Astrocyte (in vitro differentiated cells and primary cell): ENCODE measurements around the gene STAB2. TPM values are rescaled to one million over a fixed set of nuclear protein-coding genes. Genes with fewer than 3 reads are reported as not detected.

Source experiments
- DNase-seq: peaks from one replicate; pipeline ENCODE4 v3.0.0-alpha.2; 2010; ENCODE audit warnings: low read depth
- FAIRE-seq: peaks from 2 replicates; lab custom pipeline; 2011; peaks lifted over from hg19 to GRCh38; lab: Jason Lieb, UNC
- H2AFZ ChIP-seq: 2 replicates; pipeline ENCODE4 v1.6.0; 2012; ENCODE audit warnings: low read depth, low read length, inconsistent platforms
- H3K27ac ChIP-seq: 2 replicates; pipeline ENCODE4 v1.5.1; 2011; ENCODE audit warnings: low read depth, low read length, inconsistent platforms
- H3K27me3 ChIP-seq: 2 replicates; pipeline ENCODE4 v1.6.0; 2011; ENCODE audit warnings: low read length, inconsistent platforms; ENCODE audit not compliant: insufficient read depth
- H3K36me3 ChIP-seq: 2 replicates; pipeline ENCODE4 v1.5.1; 2011; ENCODE audit warnings: low read length, inconsistent platforms; ENCODE audit not compliant: insufficient read depth
- H3K4me1 ChIP-seq: 2 replicates; pipeline ENCODE4 v1.5.1; 2011; ENCODE audit warnings: low read length, inconsistent platforms; ENCODE audit not compliant: insufficient read depth
- H3K4me2 ChIP-seq: 2 replicates; pipeline ENCODE4 v1.6.0; 2012; ENCODE audit warnings: low read length, inconsistent platforms
- H3K4me3 ChIP-seq: 2 replicates; pipeline ENCODE4 v1.5.1; 2011; ENCODE audit warnings: low read depth, mild to moderate bottlenecking, low read length, inconsistent platforms; ENCODE audit not compliant: insufficient read depth
- H3K79me2 ChIP-seq: 2 replicates; pipeline ENCODE4 v1.6.0; 2012; ENCODE audit warnings: mild to moderate bottlenecking, low read length, inconsistent platforms; ENCODE audit not compliant: insufficient read depth
- H3K9ac ChIP-seq: 2 replicates; pipeline ENCODE4 v1.6.0; 2012; ENCODE audit warnings: mild to moderate bottlenecking, low read length, inconsistent platforms
- H3K9me3 ChIP-seq: 2 replicates; pipeline ENCODE4 v1.5.1; 2012; ENCODE audit warnings: low read depth, mild to moderate bottlenecking, low read length, inconsistent platforms; ENCODE audit not compliant: insufficient read depth
- H4K20me1 ChIP-seq: 2 replicates; pipeline ENCODE4 v1.6.0; 2012; ENCODE audit warnings: low read length, inconsistent platforms; ENCODE audit not compliant: insufficient read depth
- H3K27ac Mint-ChIP-seq: one replicate; pipeline ENCODE4 v1.8.0; 2021; ENCODE audit warnings: mild to moderate bottlenecking, mixed read lengths; ENCODE audit not compliant: unreplicated experiment
- H3K27me3 Mint-ChIP-seq: one replicate; pipeline ENCODE4 v1.8.0; 2021; ENCODE audit warnings: low read depth, mixed read lengths; ENCODE audit not compliant: unreplicated experiment
- H3K36me3 Mint-ChIP-seq: one replicate; pipeline ENCODE4 v1.8.0; 2021; ENCODE audit warnings: low read depth, mixed read lengths; ENCODE audit not compliant: unreplicated experiment
- H3K4me1 Mint-ChIP-seq: one replicate; pipeline ENCODE4 v1.8.0; 2021; ENCODE audit warnings: low read depth, mixed read lengths; ENCODE audit not compliant: unreplicated experiment
- H3K4me3 Mint-ChIP-seq: one replicate; pipeline ENCODE4 v1.8.0; 2021; ENCODE audit warnings: mild to moderate bottlenecking, moderate library complexity, mixed read lengths; ENCODE audit not compliant: unreplicated experiment
- H3K9me3 Mint-ChIP-seq: one replicate; pipeline ENCODE4 v1.8.0; 2021; ENCODE audit warnings: mild to moderate bottlenecking, mixed read lengths; ENCODE audit not compliant: unreplicated experiment
- EZH2 ChIP-seq: IDR thresholded peaks from 2 replicates; pipeline ENCODE4 v1.6.1; 2012; ENCODE audit warnings: mild to moderate bottlenecking, low read length, inconsistent platforms; ENCODE audit not compliant: insufficient read depth
- total RNA-seq: library from RNA; stranded (reverse); gene quantifications from 2 replicates; pipeline ENCODE4 v1.2.1, GENCODE V29; 2021
- TF ChIP-seq, protein P1 (sequence below): IDR thresholded peaks from 2 replicates; pipeline ENCODE4 v1.5.1; 2011; ENCODE audit warnings: low read depth, mild to moderate bottlenecking, inconsistent platforms, low read length, moderate library complexity; ENCODE audit not compliant: insufficient read depth

Gene STAB2
- total RNA-seq, 1 donor from 2014 or later: not detected

- Histone ChIP-seq H2AFZ (no peak overlapping the region), H3K4me3 (no peak overlapping the region), H3K79me2 (no peaks in the 10 kb centered on the region), H3K9ac (no peak overlapping the region), H3K4me1 (no peaks in the 10 kb centered on the region), H3K27ac (no peak overlapping the region), H3K4me2 (no peak overlapping the region), H3K27me3 (no peaks in the 10 kb centered on the region), H3K36me3 (no peaks in the 10 kb centered on the region), H3K9me3 (no peaks in the 10 kb centered on the region), H4K20me1 (no peaks in the 10 kb centered on the region)
- Mint-ChIP-seq H3K9me3 (peaks cover 4% of the 10 kb centered on the region), H3K36me3 (no peaks in the 10 kb centered on the region), H3K27me3 (no peaks in the 10 kb centered on the region), H3K4me1 (peaks cover 23% of the 10 kb centered on the region), H3K27ac (no peak overlapping the region), H3K4me3 (no peak overlapping the region)
- DNase-seq (no peak), FAIRE-seq (no peak)
- TF ChIP-seq EZH2: no peak
- TF ChIP-seq, protein P1, sequence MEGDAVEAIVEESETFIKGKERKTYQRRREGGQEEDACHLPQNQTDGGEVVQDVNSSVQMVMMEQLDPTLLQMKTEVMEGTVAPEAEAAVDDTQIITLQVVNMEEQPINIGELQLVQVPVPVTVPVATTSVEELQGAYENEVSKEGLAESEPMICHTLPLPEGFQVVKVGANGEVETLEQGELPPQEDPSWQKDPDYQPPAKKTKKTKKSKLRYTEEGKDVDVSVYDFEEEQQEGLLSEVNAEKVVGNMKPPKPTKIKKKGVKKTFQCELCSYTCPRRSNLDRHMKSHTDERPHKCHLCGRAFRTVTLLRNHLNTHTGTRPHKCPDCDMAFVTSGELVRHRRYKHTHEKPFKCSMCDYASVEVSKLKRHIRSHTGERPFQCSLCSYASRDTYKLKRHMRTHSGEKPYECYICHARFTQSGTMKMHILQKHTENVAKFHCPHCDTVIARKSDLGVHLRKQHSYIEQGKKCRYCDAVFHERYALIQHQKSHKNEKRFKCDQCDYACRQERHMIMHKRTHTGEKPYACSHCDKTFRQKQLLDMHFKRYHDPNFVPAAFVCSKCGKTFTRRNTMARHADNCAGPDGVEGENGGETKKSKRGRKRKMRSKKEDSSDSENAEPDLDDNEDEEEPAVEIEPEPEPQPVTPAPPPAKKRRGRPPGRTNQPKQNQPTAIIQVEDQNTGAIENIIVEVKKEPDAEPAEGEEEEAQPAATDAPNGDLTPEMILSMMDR: no peak
These were observed 45.0 kb upstream of the STAB2 start for GRCh38 chr12:103542078-103542477.

DNA sequence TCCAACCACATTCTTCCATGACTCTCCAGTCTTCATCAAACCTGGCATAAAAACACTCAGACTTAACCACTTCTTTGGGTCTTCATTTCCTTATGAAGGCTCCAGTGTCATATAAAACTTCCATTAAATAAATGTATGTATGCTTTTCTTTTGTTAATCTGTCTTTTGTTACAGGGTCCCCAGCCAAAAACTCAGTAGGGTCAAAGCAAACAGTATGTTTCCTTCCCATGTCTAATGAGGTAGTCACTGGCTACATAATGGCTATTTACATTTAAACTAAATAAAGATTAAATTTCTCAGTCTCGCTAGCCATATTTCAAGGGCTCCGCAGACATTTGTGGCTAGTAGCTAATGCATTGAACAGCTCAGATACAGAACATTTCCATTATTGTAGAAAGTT is 40.1 kb upstream of the STAB2 start:
- FAIRE-seq (no peak), DNase-seq (no peak)
- no peak overlapping the region for H3K4me3 ChIP-seq
- H3K4me1 ChIP-seq: no peaks in the 10 kb centered on the region
- no peak for TF ChIP-seq EZH2
- TF ChIP-seq, protein P1: no peak
- no peaks in the 10 kb centered on the region for H4K20me1 ChIP-seq
- H3K9me3 ChIP-seq: no peaks in the 10 kb centered on the region
- no peak overlapping the region for H3K4me2 ChIP-seq
- H2AFZ ChIP-seq: no peak overlapping the region
- peaks cover 6% of the 10 kb centered on the region for H3K27me3 Mint-ChIP-seq
- H3K27ac ChIP-seq: no peak overlapping the region
- no peaks in the 10 kb centered on the region for H3K36me3 Mint-ChIP-seq
- no peak overlapping the region for H3K4me3 Mint-ChIP-seq
- peaks cover 5% of the 10 kb centered on the region for H3K27me3 ChIP-seq
- H3K4me1 Mint-ChIP-seq: peaks cover 8% of the 10 kb centered on the region
- H3K27ac Mint-ChIP-seq: no peak overlapping the region
- no peaks in the 10 kb centered on the region for H3K79me2 ChIP-seq
- H3K9me3 Mint-ChIP-seq: peaks cover 2% of the 10 kb centered on the region
- no peak overlapping the region for H3K9ac ChIP-seq
- no peaks in the 10 kb centered on the region for H3K36me3 ChIP-seq

DNA sequence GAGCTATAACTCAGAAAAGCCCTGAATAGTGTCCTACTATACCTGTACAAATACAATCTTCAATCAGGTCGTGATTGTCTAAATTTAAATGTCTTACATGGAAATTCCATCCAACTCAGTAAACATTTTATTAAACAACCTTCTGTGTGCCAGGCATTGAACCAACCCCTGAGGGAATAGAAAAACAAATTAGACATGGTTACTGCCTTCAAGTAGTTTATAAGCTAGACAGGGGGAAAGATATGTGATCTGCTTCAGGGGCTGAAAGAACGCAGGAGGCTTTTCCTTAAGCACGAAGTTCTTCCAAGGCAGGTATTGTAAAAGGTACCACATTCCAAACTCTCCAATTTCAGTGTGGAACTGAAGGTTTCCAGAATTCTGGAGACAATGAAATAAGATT is 39.7 kb upstream of the STAB2 start:
- no peak for TF ChIP-seq EZH2
- TF ChIP-seq, protein P1: no peak
- Mint-ChIP-seq H3K27ac (no peak overlapping the region), H3K4me3 (no peak overlapping the region), H3K36me3 (no peaks in the 10 kb centered on the region), H3K4me1 (peaks cover 5% of the 10 kb centered on the region), H3K9me3 (peaks cover under 1% of the 10 kb centered on the region), H3K27me3 (peaks cover 6% of the 10 kb centered on the region)
- FAIRE-seq (no peak), DNase-seq (no peak)
- Histone ChIP-seq H3K9ac (no peak overlapping the region), H3K27ac (no peak overlapping the region), H3K4me3 (no peak overlapping the region), H3K4me1 (no peaks in the 10 kb centered on the region), H3K27me3 (peaks cover 5% of the 10 kb centered on the region), H3K36me3 (no peaks in the 10 kb centered on the region), H3K9me3 (no peaks in the 10 kb centered on the region), H3K4me2 (no peak overlapping the region), H2AFZ (no peak overlapping the region), H4K20me1 (no peaks in the 10 kb centered on the region), H3K79me2 (no peaks in the 10 kb centered on the region)
